ENCODE data around the gene YTHDF1. TPM values are rescaled to one million over a fixed set of nuclear protein-coding genes. Genes with fewer than 3 reads are reported as not detected.

Gene YTHDF1
- total and polyA plus RNA-seq, 2 of the 4 experiments (the other 2 are of a cell fraction) = 10.9 to 22.6 TPM

- Histone ChIP-seq H3K14ac (replicated peaks; ENCODE audit: low read depth, low read length) (no peak overlapping the region), H4K5ac (ENCODE audit: low read depth, low read length) (no peak overlapping the region), H2BK120ac (ENCODE audit: low read depth, low read length) (no peak overlapping the region), H4K8ac (ENCODE audit: low read depth in 2 of 2, low read length in 2 of 2) (no peak overlapping the region), H3K18ac (ENCODE audit: low read depth, low read length) (no peak overlapping the region), H2BK20ac (ENCODE audit: low read depth, low read length) (no peak overlapping the region), H3K79me1 (ENCODE audit: low read depth in 1 of 2, low read length in 2 of 2) (no peaks in the 10 kb centered on the region), H3K9me3 (ENCODE audit: control insufficient read depth, insufficient read depth, low read length) (no peaks in the 10 kb centered on the region), H3K4me3 (ENCODE audit: insufficient read depth, low read depth, low read length) (no peak overlapping the region), H2AFZ (replicated peaks; ENCODE audit: low read length, poor library complexity) (no peak overlapping the region), H2AK5ac (ENCODE audit: low read depth, low read length) (no peak overlapping the region), H3K23ac (ENCODE audit: low read depth, low read length) (no peak overlapping the region), H2BK5ac (ENCODE audit: low read depth, low read length, poor library complexity, severe bottlenecking) (no peak overlapping the region), H2AK9ac (replicated peaks; ENCODE audit: low read depth, low read length, poor library complexity) (no peak overlapping the region), H3K27ac (ENCODE audit: insufficient read depth, low read length) (no peak overlapping the region), H4K20me1 (ENCODE audit: insufficient read depth, low read length) (no peaks in the 10 kb centered on the region; the same call in 1 of the 2 replicates), H2BK15ac (ENCODE audit: low read depth, low read length) (no peak overlapping the region), H3K4me2 (ENCODE audit: low read depth, low read length) (no peak overlapping the region), H3K9ac (ENCODE audit: low read depth, low read length) (no peak overlapping the region), H3K4me1 (ENCODE audit: control insufficient read depth, insufficient read depth, low read length) (no peaks in the 10 kb centered on the region), H3K36me3 (ENCODE audit: control insufficient read depth, insufficient read depth, low read length) (no peaks in the 10 kb centered on the region), H3K4ac (ENCODE audit: low read depth, low read length) (no peak overlapping the region), H3K27me3 (ENCODE audit: control insufficient read depth, insufficient read depth, low read length) (peaks cover 60% of the 10 kb centered on the region), H4K91ac (ENCODE audit: insufficient read depth, low read depth, low read length) (no peak overlapping the region), H3K56ac (ENCODE audit: extremely low read depth, insufficient read depth, low read length) (no peak overlapping the region), H3K9me1 (ENCODE audit: insufficient read depth, low read length) (no peaks in the 10 kb centered on the region)
- TF ChIP-seq SMC3 (IDR thresholded peaks at IDR 0.05; ENCODE audit: low read depth, low read length) = no peak
- TF ChIP-seq RFX5 (IDR thresholded peaks at IDR 0.05; ENCODE audit: low read depth, low read length) = no peak
- no TSS peak for BruUV-seq (replicated peaks)
- intact Hi-C loops (cut with micrococcal nuclease) (no loop called here), dilution Hi-C loops (cut with HindIII; ENCODE audit: low sequenced_read_pairs, unreplicated experiment) (no loop called here), in situ Hi-C loops (cut with MboI; ENCODE audit: low sequenced_read_pairs) (no loop called here)
- DNase-seq = no peak
- ChIA-PET POLR2A (ENCODE audit: unreplicated experiment) (no interaction called here), CTCF (no interaction called here)
- no peak for ATAC-seq (ENCODE audit: low read depth)
- WGBS, 2 experiments (ENCODE audit: extremely low coverage in 2 of 2, insufficient read length in 1 of 2) = 87% methylated on average over 8 of the region's 15 CpGs; no CpG with 5 or more reads in 1 of the 2 experiments
Observed at GRCh38 chr20:63249891-63250290, 34.0 kb upstream of the YTHDF1 start.
